Small intestine (tissue), 7 donors: Measurements from ENCODE around the gene VPS39. TPM values are rescaled to one million over a fixed set of nuclear protein-coding genes. Genes with fewer than 3 reads are reported as not detected.

ENCODE experiments used
- DNase-seq, 2 donors: peaks; one replicate each; pipeline versions ENCODE4 v3.0.0 to v3.0.0-alpha.2; 2013
- FAIRE-seq: peaks from 2 replicates; lab custom pipeline; 2012; peaks lifted over from hg19 to GRCh38; lab: Jason Lieb, UNC
- H3K27ac ChIP-seq, 3 donors: one replicate each; pipeline ENCODE4 v1.5.1; 2013; ENCODE audit warnings: low read length in 2 of 3, mild to moderate bottlenecking in 2 of 3, control low read depth in 1 of 3, inconsistent platforms in 1 of 3, low read depth in 1 of 3, moderate library complexity in 1 of 3
- H3K27me3 ChIP-seq, 3 donors: one replicate each; pipeline ENCODE4 v1.6.1; 2013; ENCODE audit warnings: low read length in 3 of 3, inconsistent platforms in 1 of 3; ENCODE audit not compliant: control insufficient read depth in 3 of 3, insufficient read depth in 3 of 3
- H3K36me3 ChIP-seq, 3 donors: one replicate each; pipeline ENCODE4 v1.6.1; 2013; ENCODE audit warnings: low read length in 3 of 3, inconsistent platforms in 1 of 3, low read depth in 1 of 3, mild to moderate bottlenecking in 1 of 3, moderate library complexity in 1 of 3; ENCODE audit not compliant: control insufficient read depth in 3 of 3, insufficient read depth in 2 of 3
- H3K4me1 ChIP-seq, 3 donors: one replicate each; pipeline ENCODE4 v1.6.1; 2013; ENCODE audit warnings: low read length in 2 of 3, inconsistent platforms in 1 of 3, low read depth in 1 of 3, mild to moderate bottlenecking in 1 of 3, moderate library complexity in 1 of 3; ENCODE audit not compliant: control insufficient read depth in 3 of 3, insufficient read depth in 2 of 3
- H3K4me3 ChIP-seq, 3 donors: one replicate each; pipeline ENCODE4 v1.5.1; 2013; ENCODE audit warnings: low read length in 3 of 3, control low read depth in 1 of 3, inconsistent platforms in 1 of 3, low read depth in 1 of 3, mild to moderate bottlenecking in 1 of 3, moderate library complexity in 1 of 3
- H3K9me3 ChIP-seq, 2 donors: one replicate each; pipeline ENCODE4 v1.6.1; 2013; ENCODE audit warnings: low read depth in 1 of 2, low read length in 1 of 2; ENCODE audit not compliant: control insufficient read depth in 2 of 2, insufficient read depth in 1 of 2
- WGBS, 3 donors: extraction: QIAGEN DNeasy Blood & Tissue Kit; methylation state at CpG; one replicate each; pipeline ENCODE4 v1.1.7; 2013; 5-methylcytosine and 5-hydroxymethylcytosine counted together
- polyA plus RNA-seq, 4 donors: library from polyadenylated mRNA; stranded (reverse) in 3 of 4; unstranded in 1 of 4; fragments of 200-250 nt in 3 of 4; fragments of 120-200 nt in 1 of 4; gene quantifications; one replicate each; pipeline versions ENCODE4 v1.2.1 to v1.2.3, GENCODE V29; 2013
- donor health status: healthy with polysubstance abuse.
- donor health status: control.
- donor health status: control.
- donor health status: Bipolar disorder and iron deficiency.
- donor health status: healthy.

Gene VPS39
- polyA plus RNA-seq, 4 donors, result 28.2 to 58.3 (median 41.4) TPM

- Histone ChIP-seq H3K36me3 (peaks cover 16 to 51% (median 28%) of the 10 kb centered on the region in 3 donors), H3K4me1 (no peaks in the 10 kb centered on the region)
Measured at GRCh38 chr15:42182328-42182886, 25.7 kb downstream of the VPS39 start.

GRCh38 chr15:42178056-42178455 is 30.0 kb downstream of the VPS39 start:
- Histone ChIP-seq H3K27me3 (no peaks in the 10 kb centered on the region), H3K9me3 (no peaks in the 10 kb centered on the region), H3K36me3 (peaks cover 22 to 50% (median 23%) of the 10 kb centered on the region in 3 donors), H3K4me3 (no peak overlapping the region), H3K4me1 (no peaks in the 10 kb centered on the region), H3K27ac (no peak overlapping the region)
- DNase-seq, result no peak
- 86 to 89% (median 88%) methylated on average over 2 of the region's 2 CpGs for WGBS, 3 donors
- no peak for FAIRE-seq

More at GRCh38 chr15:42182328-42182886, 25.7 kb downstream of the VPS39 start:
- DNase-seq (no peak), FAIRE-seq (no peak)
- H3K27ac ChIP-seq, result no peak overlapping the region
- H3K9me3 ChIP-seq, result no peaks in the 10 kb centered on the region
- no peak overlapping the region for H3K4me3 ChIP-seq
- WGBS, 3 donors, result 93 to 96% (median 93%) methylated on average over 6 of the region's 6 CpGs
- no peaks in the 10 kb centered on the region for H3K27me3 ChIP-seq

- Histone ChIP-seq H3K36me3 (peaks cover 16 to 54% (median 24%) of the 10 kb centered on the region in 3 donors), H3K27me3 (no peaks in the 10 kb centered on the region), H3K4me3 (no peak overlapping the region), H3K27ac (no peak overlapping the region), H3K9me3 (no peaks in the 10 kb centered on the region), H3K4me1 (no peaks in the 10 kb centered on the region)
- no peak for FAIRE-seq
- DNase-seq, result no peak
- 77 to 92% (median 89%) methylated on average over 5 of the region's 5 CpGs for WGBS, 3 donors
Measured at GRCh38 chr15:42175671-42176070, 32.4 kb downstream of the VPS39 start.

GRCh38 chr15:42172475-42172874 is 35.6 kb downstream of the VPS39 start:
- H3K4me1 ChIP-seq, result no peaks in the 10 kb centered on the region
- H3K27ac ChIP-seq, result no peak overlapping the region
- H3K9me3 ChIP-seq, result no peaks in the 10 kb centered on the region
- no peaks in the 10 kb centered on the region for H3K27me3 ChIP-seq
- no peak overlapping the region for H3K4me3 ChIP-seq
- no peak for FAIRE-seq
- H3K36me3 ChIP-seq, result peaks cover 11 to 49% (median 17%) of the 10 kb centered on the region in 3 donors
- no peak for DNase-seq
- 87 to 96% (median 87%) methylated on average over 5 of the region's 5 CpGs for WGBS, 3 donors

DNA sequence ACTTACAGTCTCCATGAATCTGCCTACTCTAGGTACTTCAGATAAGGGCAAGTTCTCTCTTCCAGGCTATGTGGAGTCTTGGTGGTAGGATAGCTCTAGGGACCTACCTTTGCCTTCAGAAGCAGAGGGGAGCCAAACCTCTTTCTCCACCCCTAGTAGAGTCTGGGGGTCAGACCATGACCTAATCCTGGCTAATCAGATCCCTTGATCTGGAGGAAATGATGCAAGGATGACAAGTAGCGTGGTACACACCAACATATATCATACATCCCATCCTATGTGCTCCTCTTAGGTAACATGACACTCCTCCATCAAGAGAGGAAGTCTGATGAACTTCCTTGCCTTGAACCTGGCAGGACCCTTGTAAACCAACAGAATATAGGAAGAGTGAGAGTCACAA is 36.3 kb downstream of the VPS39 start:
- no peaks in the 10 kb centered on the region for H3K27me3 ChIP-seq
- no peak overlapping the region for H3K27ac ChIP-seq
- H3K4me1 ChIP-seq, result no peaks in the 10 kb centered on the region
- no peak for FAIRE-seq
- WGBS, 3 donors, result 93 to 97% (median 95%) methylated on average over 1 of the region's 1 CpG
- H3K9me3 ChIP-seq, result no peaks in the 10 kb centered on the region
- peaks cover 12 to 51% (median 14%) of the 10 kb centered on the region in 3 donors for H3K36me3 ChIP-seq
- DNase-seq, result no peak
- no peak overlapping the region for H3K4me3 ChIP-seq

DNA sequence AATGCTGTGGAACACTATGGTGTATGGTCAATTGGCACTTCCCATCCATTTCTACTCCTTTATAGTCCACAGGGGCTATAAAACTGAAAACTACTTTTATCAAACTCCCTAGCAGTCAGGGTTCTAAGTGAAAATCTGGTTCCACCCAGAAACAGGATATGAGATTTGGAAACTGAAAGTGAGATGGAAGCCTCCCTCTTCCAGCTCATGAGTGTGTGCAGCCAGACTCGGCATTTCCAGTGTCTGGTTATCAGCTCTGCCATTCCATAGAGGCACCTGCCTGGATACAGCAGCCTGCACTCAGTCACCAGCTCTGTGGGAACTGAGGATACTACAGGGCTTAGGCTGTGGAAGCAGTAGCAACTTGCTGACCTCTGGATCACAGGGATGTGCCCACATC is 37.0 kb downstream of the VPS39 start:
- H3K27me3 ChIP-seq, result no peaks in the 10 kb centered on the region
- no peaks in the 10 kb centered on the region for H3K9me3 ChIP-seq
- FAIRE-seq (no peak), DNase-seq (peak in 1 of 2 donors; percentile 20)
- peaks cover 12 to 57% (median 13%) of the 10 kb centered on the region in 3 donors for H3K36me3 ChIP-seq
- H3K4me1 ChIP-seq, result no peaks in the 10 kb centered on the region
- peak overlapping the region in 1 of 3 donors; percentile 37 for H3K27ac ChIP-seq
- H3K4me3 ChIP-seq, result no peak overlapping the region
- WGBS, 3 donors, result 18 to 29% (median 23%) methylated on average over 1 of the region's 1 CpG

DNA sequence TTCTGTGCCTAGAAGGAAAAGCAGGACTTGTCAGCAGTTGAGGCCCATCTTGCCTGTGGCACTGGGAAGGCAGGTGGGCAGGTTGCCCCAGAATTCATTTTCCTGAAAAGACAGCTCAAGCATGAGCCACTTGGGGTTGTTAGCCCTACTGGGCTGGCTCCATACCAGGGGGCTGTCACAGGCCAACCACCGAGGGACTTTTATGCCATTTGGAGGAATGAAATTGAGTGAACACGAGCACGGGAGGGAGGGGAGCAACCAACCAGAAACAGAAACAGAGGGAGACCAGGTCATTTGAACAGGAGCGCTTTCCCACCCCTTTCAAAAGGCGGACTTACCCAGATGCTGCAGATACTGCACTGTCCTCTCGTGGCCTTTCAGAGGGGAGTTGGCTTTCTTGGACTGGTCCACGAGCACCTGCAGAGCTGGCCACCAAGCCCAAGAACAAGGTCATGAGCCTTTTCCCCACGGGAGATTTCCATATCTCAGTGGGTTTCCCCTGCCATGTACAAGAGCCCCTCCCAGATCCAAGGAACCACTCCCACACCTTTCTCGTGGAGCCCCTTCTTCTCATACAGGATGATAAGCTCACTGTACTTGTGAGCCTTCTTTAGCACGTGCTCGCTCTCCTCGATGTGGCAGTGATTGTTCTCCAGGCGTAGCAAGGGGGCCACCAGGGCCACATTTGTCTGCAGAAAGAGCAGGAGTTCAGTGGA is 41.7 kb downstream of the VPS39 start:
- no peak overlapping the region for H3K4me3 ChIP-seq
- no peak for FAIRE-seq
- no peak overlapping the region for H3K27ac ChIP-seq
- no peak for DNase-seq
- 93 to 96% (median 94%) methylated on average over 13 of the region's 13 CpGs for WGBS, 3 donors
- H3K9me3 ChIP-seq, result no peaks in the 10 kb centered on the region
- peaks cover 18 to 72% (median 20%) of the 10 kb centered on the region in 3 donors for H3K36me3 ChIP-seq
- no peaks in the 10 kb centered on the region for H3K4me1 ChIP-seq
- H3K27me3 ChIP-seq, result no peaks in the 10 kb centered on the region

GRCh38 chr15:42165106-42165505 is 43.0 kb downstream of the VPS39 start:
- WGBS, 3 donors, result 90 to 93% (median 91%) methylated on average over 6 of the region's 6 CpGs

More at GRCh38 chr15:42165106-42165505, 43.0 kb downstream of the VPS39 start:
- H3K4me1 ChIP-seq, result no peaks in the 10 kb centered on the region
- no peaks in the 10 kb centered on the region for H3K27me3 ChIP-seq
- FAIRE-seq, result no peak
- H3K36me3 ChIP-seq, result peaks cover 25 to 74% (median 29%) of the 10 kb centered on the region in 3 donors
- DNase-seq, result no peak
- no peak overlapping the region for H3K4me3 ChIP-seq
- H3K9me3 ChIP-seq, result no peaks in the 10 kb centered on the region
- no peak overlapping the region for H3K27ac ChIP-seq
